DND-41 (cell line): Measurements from ENCODE around the gene TP53RK.

Experiments
- CTCF ChIP-seq: IDR thresholded peaks from 2 replicates; pipeline ENCODE4 v1.5.1; 2012; ENCODE audit warnings: borderline replicate concordance, low read length, moderate library complexity, mild to moderate bottlenecking; ENCODE audit not compliant: poor library complexity, severe bottlenecking; ENCODE audit errors: extremely low read depth
- EZH2 ChIP-seq: IDR thresholded peaks from 3 replicates; pipeline ENCODE4 v1.6.1; 2012; ENCODE audit warnings: borderline replicate concordance, low read depth, mild to moderate bottlenecking, moderate library complexity, low read length, inconsistent platforms; ENCODE audit not compliant: severe bottlenecking

GRCh38 chr20:46715292-46715756 lies 26.1 kb upstream of the TP53RK start:
- TF ChIP-seq CTCF (no peak), EZH2 (no peak)
